ENCODE measurements around the gene CCL11.

DNA sequence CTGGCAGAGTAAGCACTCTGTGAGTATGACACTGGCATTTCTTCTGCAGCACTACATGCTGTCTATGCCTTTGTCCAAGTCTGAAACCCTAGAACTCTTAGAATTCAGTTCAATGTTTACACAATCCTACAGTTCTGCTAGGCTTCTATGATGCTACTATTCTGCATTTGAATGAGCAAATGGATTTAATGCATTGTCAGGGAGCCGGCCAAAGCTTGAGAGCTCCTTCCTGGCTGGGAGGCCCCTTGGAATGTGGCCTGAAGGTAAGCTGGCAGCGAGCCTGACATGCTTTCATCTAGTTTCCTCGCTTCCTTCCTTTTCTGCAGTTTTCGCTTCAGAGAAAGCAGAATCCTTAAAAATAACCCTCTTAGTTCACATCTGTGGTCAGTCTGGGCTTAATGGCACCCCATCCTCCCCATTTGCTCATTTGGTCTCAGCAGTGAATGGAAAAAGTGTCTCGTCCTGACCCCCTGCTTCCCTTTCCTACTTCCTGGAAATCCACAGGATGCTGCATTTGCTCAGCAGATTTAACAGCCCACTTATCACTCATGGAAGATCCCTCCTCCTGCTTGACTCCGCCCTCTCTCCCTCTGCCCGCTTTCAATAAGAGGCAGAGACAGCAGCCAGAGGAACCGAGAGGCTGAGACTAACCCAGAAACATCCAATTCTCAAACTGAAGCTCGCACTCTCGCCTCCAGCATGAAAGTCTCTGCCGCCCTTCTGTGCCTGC, 30.7 kb upstream of the CCL11 start, which contains the start of gene CCL2:
- TF ChIP-seq POLR2A (IDR thresholded peaks at IDR 0.05): peak in 2 of 4 donors; percentile 39 to 45
- TF ChIP-seq, protein P1, sequence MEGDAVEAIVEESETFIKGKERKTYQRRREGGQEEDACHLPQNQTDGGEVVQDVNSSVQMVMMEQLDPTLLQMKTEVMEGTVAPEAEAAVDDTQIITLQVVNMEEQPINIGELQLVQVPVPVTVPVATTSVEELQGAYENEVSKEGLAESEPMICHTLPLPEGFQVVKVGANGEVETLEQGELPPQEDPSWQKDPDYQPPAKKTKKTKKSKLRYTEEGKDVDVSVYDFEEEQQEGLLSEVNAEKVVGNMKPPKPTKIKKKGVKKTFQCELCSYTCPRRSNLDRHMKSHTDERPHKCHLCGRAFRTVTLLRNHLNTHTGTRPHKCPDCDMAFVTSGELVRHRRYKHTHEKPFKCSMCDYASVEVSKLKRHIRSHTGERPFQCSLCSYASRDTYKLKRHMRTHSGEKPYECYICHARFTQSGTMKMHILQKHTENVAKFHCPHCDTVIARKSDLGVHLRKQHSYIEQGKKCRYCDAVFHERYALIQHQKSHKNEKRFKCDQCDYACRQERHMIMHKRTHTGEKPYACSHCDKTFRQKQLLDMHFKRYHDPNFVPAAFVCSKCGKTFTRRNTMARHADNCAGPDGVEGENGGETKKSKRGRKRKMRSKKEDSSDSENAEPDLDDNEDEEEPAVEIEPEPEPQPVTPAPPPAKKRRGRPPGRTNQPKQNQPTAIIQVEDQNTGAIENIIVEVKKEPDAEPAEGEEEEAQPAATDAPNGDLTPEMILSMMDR (IDR thresholded peaks at IDR 0.05): no peak

Data from esophagus squamous epithelium (tissue), 4 donors.